Adrenal gland (tissue), 12 donors: Measurements from ENCODE around the gene NEUROG1. TPM values are rescaled to one million over a fixed set of nuclear protein-coding genes. Genes with fewer than 3 reads are reported as not detected.

ENCODE experiments used
- DNase-seq, 7 donors: peaks; one replicate each; pipeline ENCODE4 v3.0.0-alpha.2; 2019 to 2020
- H3K27ac ChIP-seq, 5 donors: fragments of 200-600 bp; sonication (generic) in 4 of 5; 1 replicate in 3 of 5; 2 replicates in 2 of 5; pipeline versions ENCODE4 v1.5.1 to v1.8.0; 2016 to 2020; ENCODE audit warnings: mild to moderate bottlenecking in 1 of 5
- H3K27me3 ChIP-seq: fragments of 200-600 bp; 2 replicates; pipeline ENCODE4 v1.8.0; 2021
- H3K36me3 ChIP-seq, 2 donors: fragments of 200-600 bp; replicated peaks in 1 of 2; 1 replicate in 1 of 2; 2 replicates in 1 of 2; pipeline versions ENCODE4 v1.5.1 to v1.8.0; 2018 to 2022
- H3K4me1 ChIP-seq, 2 donors: fragments of 200-600 bp; replicated peaks in 1 of 2; 1 replicate in 1 of 2; 2 replicates in 1 of 2; pipeline versions ENCODE4 v1.5.1 to v1.8.0; 2018 to 2021
- H3K4me3 ChIP-seq, 4 donors: fragments of 200-600 bp; sonication (generic) in 3 of 4; one replicate each; pipeline ENCODE4 v1.5.1; 2016 to 2018
- H3K9me3 ChIP-seq, 3 donors: fragments of 200-600 bp; sonication (generic) in 1 of 3; replicated peaks in 1 of 3; 1 replicate in 2 of 3; 2 replicates in 1 of 3; pipeline versions ENCODE4 v1.5.1 to v1.8.0; 2016 to 2021
- POLR2A ChIP-seq, 2 donors: fragments of 450-650 bp; IDR thresholded peaks; one replicate each; pipeline ENCODE4 v1.6.1; 2017; ENCODE audit warnings: antibody characterized with exemption in 2 of 2, mild to moderate bottlenecking in 2 of 2, moderate library complexity in 1 of 2
- WGBS, 4 donors: extraction: QIAGEN DNeasy Blood & Tissue Kit in 2 of 4; methylation state at CpG; one replicate each; pipeline versions ENCODE4 v1.1.5 to v1.1.7; 2013 to 2017; 5-methylcytosine and 5-hydroxymethylcytosine counted together
- intact Hi-C, 2 donors: fragments of 100-400 bp; cut with DNase I; formaldehyde crosslinking; loops; one replicate each; pipeline versions ENCODE4 v1.14.1 to v1.15.0; 2022 to 2023
- polyA plus RNA-seq, 3 donors: library from polyadenylated mRNA; stranded (reverse); fragments of 200-250 nt in 2 of 3; fragments of 350-450 nt in 1 of 3; fragmentation: Illumina TruSeq in 1 of 3; extraction: RNeasy Lipid Tissue Mini Kit (QIAGEN cat#74804) in 1 of 3; gene quantifications; one replicate each; pipeline ENCODE4 v1.2.3, GENCODE V29; 2013 to 2014
- total RNA-seq, 9 donors: library from RNA; depleted of rRNA in 4 of 9; stranded (reverse); fragments of >200 nt in 4 of 9; fragments of 120-200 nt in 1 of 9; fragmentation: NEBNext Ultra II Directional in 1 of 9; extraction: Animal tissue kit (Norgen Biotek cat#: 25700) in 1 of 9; gene quantifications; one replicate each; pipeline versions ENCODE4 v1.1.0 to v1.2.4, GENCODE V29; 2013 to 2023
- TF ChIP-seq, protein P1 (sequence below), 6 experiments: fragments of 450-650 bp in 4 of 6; fragments of 200-600 bp in 2 of 6; sonication (generic) in 1 of 6; IDR thresholded peaks; 1 replicate in 5 of 6; 2 replicates in 1 of 6; pipeline versions ENCODE4 v1.5.1 to v1.8.0; 2016 to 2021; ENCODE audit warnings: antibody characterized with exemption in 6 of 6, mild to moderate bottlenecking in 2 of 6, moderate library complexity in 1 of 6
- donor health status: healthy with polysubstance abuse.
- donor health status: Bipolar disorder and iron deficiency.
- donor health status: DM: yes; HTN: yes; CAD: no.
- donor health status: DM: no; HTN: no; CAD: no.
- donor health status: DM: no; HTN: no; CAD: no.
- donor health status: DM: yes; HTN: yes; CAD: no.

Gene NEUROG1
- total and polyA plus RNA-seq, 12 donors = not detected

DNA sequence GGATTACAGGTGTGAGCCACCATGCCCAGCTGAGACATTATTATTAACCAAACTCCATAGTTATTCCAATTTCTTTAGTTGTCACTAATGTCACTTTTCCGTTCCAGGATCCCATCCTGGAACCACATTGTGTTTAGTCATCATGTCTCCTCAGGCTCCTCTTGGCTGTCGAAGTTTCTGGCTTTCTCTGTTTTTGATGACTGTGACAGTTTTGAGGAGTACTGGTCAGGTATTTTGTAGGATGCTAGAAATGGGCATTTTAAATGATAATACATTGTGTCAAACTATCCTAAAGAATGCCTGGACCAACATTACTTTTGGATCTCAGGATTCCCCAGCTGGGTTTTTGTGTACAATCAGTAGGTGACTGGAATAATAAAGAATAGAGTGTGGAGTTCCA lies 19.8 kb upstream of the NEUROG1 start:
- Histone ChIP-seq H3K9me3 (no peaks in the 10 kb centered on the region), H3K36me3 (no peaks in the 10 kb centered on the region), H3K27ac (no peak overlapping the region), H3K27me3 (peaks cover 14% of the 10 kb centered on the region), H3K4me3 (no peak overlapping the region), H3K4me1 (no peaks in the 10 kb centered on the region)
- 70 to 86% (median 79%) methylated on average over 2 of the region's 2 CpGs for WGBS, 4 donors
- intact Hi-C loops = no loop called here
- no peak for TF ChIP-seq POLR2A (IDR thresholded peaks at IDR 0.05)
- TF ChIP-seq, protein P1, sequence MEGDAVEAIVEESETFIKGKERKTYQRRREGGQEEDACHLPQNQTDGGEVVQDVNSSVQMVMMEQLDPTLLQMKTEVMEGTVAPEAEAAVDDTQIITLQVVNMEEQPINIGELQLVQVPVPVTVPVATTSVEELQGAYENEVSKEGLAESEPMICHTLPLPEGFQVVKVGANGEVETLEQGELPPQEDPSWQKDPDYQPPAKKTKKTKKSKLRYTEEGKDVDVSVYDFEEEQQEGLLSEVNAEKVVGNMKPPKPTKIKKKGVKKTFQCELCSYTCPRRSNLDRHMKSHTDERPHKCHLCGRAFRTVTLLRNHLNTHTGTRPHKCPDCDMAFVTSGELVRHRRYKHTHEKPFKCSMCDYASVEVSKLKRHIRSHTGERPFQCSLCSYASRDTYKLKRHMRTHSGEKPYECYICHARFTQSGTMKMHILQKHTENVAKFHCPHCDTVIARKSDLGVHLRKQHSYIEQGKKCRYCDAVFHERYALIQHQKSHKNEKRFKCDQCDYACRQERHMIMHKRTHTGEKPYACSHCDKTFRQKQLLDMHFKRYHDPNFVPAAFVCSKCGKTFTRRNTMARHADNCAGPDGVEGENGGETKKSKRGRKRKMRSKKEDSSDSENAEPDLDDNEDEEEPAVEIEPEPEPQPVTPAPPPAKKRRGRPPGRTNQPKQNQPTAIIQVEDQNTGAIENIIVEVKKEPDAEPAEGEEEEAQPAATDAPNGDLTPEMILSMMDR (IDR thresholded peaks at IDR 0.05) = no peak
- no peak for DNase-seq

DNA sequence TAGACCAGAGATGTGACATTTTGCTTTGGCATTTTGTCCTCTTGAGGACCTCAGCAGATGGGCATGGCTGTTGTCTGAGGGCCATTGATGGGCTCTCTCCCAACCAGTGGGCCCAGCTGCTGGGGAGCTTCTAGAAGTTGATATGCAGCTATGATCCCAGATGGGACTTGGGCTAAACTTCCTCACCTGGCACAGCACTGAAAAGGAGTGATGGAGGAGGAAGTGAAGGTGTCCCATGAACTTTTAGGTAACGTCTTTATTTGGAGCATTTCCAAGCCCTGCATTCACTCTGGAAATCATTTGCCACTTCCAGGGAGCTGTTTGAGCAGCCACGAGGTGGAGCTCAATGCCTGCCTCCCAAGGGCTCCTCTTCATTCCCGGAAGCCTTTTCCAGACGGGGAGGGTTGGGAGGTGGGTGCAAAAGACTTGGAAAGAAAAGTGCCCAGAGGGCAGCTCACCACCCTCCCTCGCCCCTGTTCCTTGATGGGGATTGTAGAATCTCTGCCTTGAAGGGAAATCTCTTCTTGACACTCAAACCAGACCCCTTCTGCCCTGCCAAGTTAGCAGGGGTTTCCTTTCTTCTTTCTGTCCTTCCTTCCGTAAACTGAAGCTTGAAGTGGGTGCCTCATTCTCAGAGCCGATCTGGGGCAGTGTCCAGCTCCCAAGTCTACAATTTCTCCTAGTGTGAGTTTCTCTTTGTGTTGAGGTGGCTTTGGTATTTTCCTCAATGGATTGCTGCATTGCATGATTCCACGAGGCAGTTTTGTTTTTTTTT lies 18.1 kb upstream of the NEUROG1 start:
- H3K36me3 ChIP-seq = no peaks in the 10 kb centered on the region
- H3K4me3 ChIP-seq = no peak overlapping the region
- DNase-seq = peak in 1 of 7 donors; percentile 22
- no peaks in the 10 kb centered on the region for H3K4me1 ChIP-seq
- H3K27ac ChIP-seq = no peak overlapping the region
- no peaks in the 10 kb centered on the region for H3K9me3 ChIP-seq
- 14 to 21% (median 18%) methylated on average over 7 to 8 of the region's 8 CpGs for WGBS, 4 donors
- intact Hi-C loops = loop anchor here (2.0 to 5.0 kb wide), 3 partner anchors 87 to 278 kb away; partner anchors contain the start of gene SLC25A48 (in 1 of the 2)
- TF ChIP-seq POLR2A (IDR thresholded peaks at IDR 0.05) = no peak
- TF ChIP-seq, protein P1 (IDR thresholded peaks at IDR 0.05) = peak in 2 of 6 experiments; percentile 4 to 20
- H3K27me3 ChIP-seq = peaks cover 14% of the 10 kb centered on the region

DNA sequence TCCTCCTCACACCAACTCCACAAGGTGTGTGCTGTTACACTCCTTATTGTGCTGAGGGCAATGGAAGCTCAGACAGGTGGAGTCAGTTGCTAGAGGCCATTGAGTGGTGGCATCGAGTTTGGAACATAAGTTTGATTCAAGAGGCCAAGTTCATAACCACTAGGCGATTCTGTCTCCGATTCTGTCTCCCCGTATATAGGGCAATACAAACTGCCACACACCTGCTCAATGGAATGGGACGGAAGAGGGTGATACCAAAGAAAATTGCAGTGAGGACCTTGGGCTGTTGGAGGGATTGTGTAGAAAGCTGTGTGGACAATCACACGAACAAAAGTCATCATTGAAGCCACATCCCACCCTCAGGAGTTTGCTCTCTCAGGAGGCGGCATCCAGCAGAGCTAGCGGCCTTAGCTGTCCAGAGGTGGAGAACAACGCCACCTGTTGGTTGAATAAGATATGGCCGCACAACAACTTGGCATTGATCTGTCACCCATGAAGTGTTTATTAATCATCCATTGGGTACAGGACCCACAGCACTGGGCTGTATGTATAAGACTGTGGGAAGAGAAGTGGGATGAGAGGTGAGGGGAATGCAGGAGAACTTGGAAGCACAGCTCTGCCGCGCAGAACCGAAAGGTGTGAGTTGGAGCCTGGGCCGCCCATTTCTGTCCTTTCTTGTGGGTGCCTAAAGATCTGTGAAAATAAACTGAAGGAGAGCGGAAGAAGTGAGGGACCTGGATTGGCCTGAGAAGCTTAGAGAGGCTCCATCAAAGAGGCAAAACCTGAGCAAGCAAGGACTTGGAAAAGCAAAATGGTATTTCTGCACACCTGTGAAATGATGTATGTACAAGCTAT lies 16.1 kb upstream of the NEUROG1 start:
- H3K4me3 ChIP-seq = no peak overlapping the region
- H3K36me3 ChIP-seq = no peaks in the 10 kb centered on the region
- peak; percentile 69 to 91 (median 77) for DNase-seq
- TF ChIP-seq, protein P1 (IDR thresholded peaks at IDR 0.05) = peak; percentile 85 to 90 (median 88)
- no peak for TF ChIP-seq POLR2A (IDR thresholded peaks at IDR 0.05)
- H3K27me3 ChIP-seq = peaks cover 23% of the 10 kb centered on the region
- no peaks in the 10 kb centered on the region for H3K4me1 ChIP-seq
- 32 to 36% (median 34%) methylated on average over 15 of the region's 15 CpGs for WGBS, 4 donors
- no peak overlapping the region for H3K27ac ChIP-seq
- H3K9me3 ChIP-seq = no peaks in the 10 kb centered on the region
- intact Hi-C loops = loop anchor here (2.0 to 5.0 kb wide), 3 partner anchors 85 to 280 kb away; partner anchors contain the start of gene SLC25A48 (in 1 of the 2)

DNA sequence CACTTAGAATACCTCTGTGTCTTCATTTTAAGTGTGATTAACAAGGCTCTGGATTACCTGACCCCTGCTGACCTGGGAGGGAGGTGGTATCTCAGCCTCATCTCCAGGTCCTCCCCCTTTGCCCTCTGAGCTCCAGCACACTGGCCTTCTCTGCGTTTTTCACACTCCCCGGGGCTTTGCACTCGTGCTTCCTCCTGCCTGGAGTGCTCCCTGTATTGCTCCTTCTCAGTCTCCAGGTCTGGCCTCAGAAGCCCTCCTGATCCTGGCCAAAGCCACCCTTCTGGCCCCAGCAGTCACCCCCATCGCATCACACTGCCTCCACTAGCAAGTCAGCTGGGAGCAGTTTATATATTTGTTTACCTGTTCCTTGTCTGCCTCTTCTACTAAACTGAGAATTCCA lies 13.6 kb upstream of the NEUROG1 start:
- Histone ChIP-seq H3K27me3 (peaks cover 31% of the 10 kb centered on the region), H3K9me3 (no peaks in the 10 kb centered on the region), H3K4me1 (peaks cover 2 to 4% of the 10 kb centered on the region in 2 donors), H3K36me3 (no peaks in the 10 kb centered on the region), H3K27ac (no peak overlapping the region), H3K4me3 (no peak overlapping the region)
- intact Hi-C loops = no loop called here
- DNase-seq = no peak
- TF ChIP-seq POLR2A (IDR thresholded peaks at IDR 0.05) = no peak
- TF ChIP-seq, protein P1 (IDR thresholded peaks at IDR 0.05) = no peak
- 30 to 41% (median 40%) methylated on average over 4 of the region's 4 CpGs for WGBS, 4 donors
